HCT116 (cell line): ENCODE measurements around the gene SLC6A18. TPM values are rescaled to one million over a fixed set of nuclear protein-coding genes. Genes with fewer than 3 reads are reported as not detected.

Experiments used
- ATAC-seq: fragments of 200-7000 bp; cut with Tn5 transposase; 2 replicates; pipeline ENCODE4 v1.9.1; 2020; ENCODE audit warnings: mild to moderate bottlenecking, moderate library complexity
- BruUV-seq: library from RNA; stranded (reverse); fragments of 400-500 nt; replicated peaks from 2 replicates; lab custom pipeline; 2021; lab: Mats Ljungman, UMichigan
- CTCF ChIA-PET: fragments of 300-600 bp; sonication (Branson Sonifier 250); formaldehyde crosslinking; loops from one replicate; lab custom pipeline; 2021; ENCODE audit warnings: antibody characterized with exemption; lab: Charles Lee
- POLR2A ChIA-PET: fragments of 300-600, 350-600 bp; sonication (Branson Sonifier 250); formaldehyde crosslinking; loops from one replicate; lab custom pipeline; 2021; ENCODE audit warnings: antibody characterized with exemption; lab: Charles Lee
- RAD21 ChIA-PET, 2 experiments: fragments of 300-600 bp; sonication (Branson Sonifier 250); formaldehyde crosslinking; loops; one replicate each; lab custom pipeline; 2023; ENCODE audit warnings: low total read pairs in 2 of 2; ENCODE audit not compliant: uncharacterized antibody in 2 of 2, unreplicated experiment in 2 of 2, low non-redundant PET in 1 of 2; lab: Charles Lee
- DNase-seq: peaks from one replicate; pipeline ENCODE4 v3.0.0-alpha.2; 2010; ENCODE audit warnings: low read depth, low spot score
- H2AFZ ChIP-seq: fragments of 200-600 bp; shearing (Covaris generic), sonication (generic); 2 replicates; pipeline ENCODE4 v1.6.1; 2017; ENCODE audit warnings: low read depth, mixed run types, mixed read lengths, antibody characterized with exemption, low read length; ENCODE audit not compliant: poor library complexity, severe bottlenecking
- H3K27ac ChIP-seq: 2 replicates; pipeline ENCODE4 v1.5.1; 2012; ENCODE audit warnings: low read depth, low read length
- H3K27me3 ChIP-seq: fragments of 200-600 bp; sonication (generic); 2 replicates; pipeline ENCODE4 v1.6.1; 2016; ENCODE audit warnings: mixed run types, low read length, mixed read lengths; ENCODE audit not compliant: insufficient read depth
- H3K36me3 ChIP-seq, 2 experiments: fragments of 200-500 bp in 1 of 2; fragments of 200-600 bp in 1 of 2; sonication (Bioruptor generic) in 1 of 2; sonication (generic) in 1 of 2; 2 replicates each; pipeline versions ENCODE4 v1.5.1 to v1.6.1; 2014 to 2016; ENCODE audit warnings: low read length in 2 of 2, inconsistent platforms in 1 of 2, mixed read lengths in 1 of 2, mixed run types in 1 of 2; ENCODE audit not compliant: insufficient read depth in 2 of 2, control insufficient read depth in 1 of 2
- H3K4me1 ChIP-seq, 2 experiments: fragments of 200-600 bp in 1 of 2; sonication (generic) in 1 of 2; 2 replicates each; pipeline versions ENCODE4 v1.5.1 to v1.6.1; 2012 to 2017; ENCODE audit warnings: low read length in 2 of 2, inconsistent platforms in 1 of 2, mild to moderate bottlenecking in 1 of 2, mixed read lengths in 1 of 2, mixed run types in 1 of 2, moderate library complexity in 1 of 2; ENCODE audit not compliant: insufficient read depth in 2 of 2, control insufficient read depth in 1 of 2
- H3K4me2 ChIP-seq: fragments of 200-600 bp; sonication (generic); 2 replicates; pipeline ENCODE4 v1.6.1; 2017; ENCODE audit warnings: mixed run types, low read length, mixed read lengths
- H3K4me3 ChIP-seq, 2 experiments: fragments of 200-600 bp in 1 of 2; sonication (generic) in 1 of 2; replicated peaks in 1 of 2; 2 replicates each; pipeline ENCODE4 v1.5.1; 2011 to 2016; ENCODE audit warnings: low read length in 2 of 2, control low read depth in 1 of 2, low read depth in 1 of 2, mild to moderate bottlenecking in 1 of 2, mixed read lengths in 1 of 2, mixed run types in 1 of 2
- H3K79me2 ChIP-seq: fragments of 200-600 bp; sonication (generic); 2 replicates; pipeline ENCODE4 v1.6.1; 2017; ENCODE audit warnings: mild to moderate bottlenecking, mixed run types, low read length, moderate library complexity, mixed read lengths; ENCODE audit not compliant: insufficient read depth
- H3K9ac ChIP-seq: fragments of 200-600 bp; sonication (generic); 2 replicates; pipeline ENCODE4 v1.6.1; 2016; ENCODE audit warnings: low read length, mixed read lengths
- H3K9me2 ChIP-seq: fragments of 200-600 bp; sonication (generic), shearing (Covaris generic); 2 replicates; pipeline ENCODE4 v1.6.1; 2017; ENCODE audit warnings: mixed run types, mild to moderate bottlenecking, moderate library complexity; ENCODE audit not compliant: insufficient read depth
- H3K9me3 ChIP-seq, 2 experiments: fragments of 200-500 bp in 1 of 2; fragments of 200-600 bp in 1 of 2; sonication (Bioruptor generic) in 1 of 2; sonication (generic) in 1 of 2; 2 replicates each; pipeline ENCODE4 v1.6.1; 2014 to 2017; ENCODE audit warnings: low read length in 2 of 2, mixed read lengths in 2 of 2, inconsistent platforms in 1 of 2, low read depth in 1 of 2, mild to moderate bottlenecking in 1 of 2, mixed run types in 1 of 2, moderate library complexity in 1 of 2; ENCODE audit not compliant: control insufficient read depth in 1 of 2, insufficient read depth in 1 of 2
- H4K20me1 ChIP-seq: fragments of 200-600 bp; sonication (generic), shearing (Covaris generic); 2 replicates; pipeline ENCODE4 v1.6.1; 2017; ENCODE audit warnings: mixed run types, mild to moderate bottlenecking, moderate library complexity; ENCODE audit not compliant: insufficient read depth
- CBX3 ChIP-seq: IDR thresholded peaks from 2 replicates; pipeline ENCODE4 v1.6.1; 2012; ENCODE audit warnings: low read depth
- CEBPB ChIP-seq: IDR thresholded peaks from 2 replicates; pipeline ENCODE4 v1.6.1; 2012; ENCODE audit warnings: low read depth
- EZH2 ChIP-seq: fragments of 200-600 bp; sonication (generic); IDR thresholded peaks from 2 replicates; pipeline ENCODE4 v1.6.1; 2017; ENCODE audit warnings: antibody characterized with exemption, mixed run types
- EZH2phosphoT487 ChIP-seq: fragments of 200-600 bp; IDR thresholded peaks from 2 replicates; pipeline ENCODE4 v1.6.1; 2018; ENCODE audit warnings: antibody characterized with exemption, borderline replicate concordance
- JUND ChIP-seq: IDR thresholded peaks from 2 replicates; pipeline ENCODE4 v1.6.1; 2012
- POLR2A ChIP-seq: IDR thresholded peaks from 2 replicates; pipeline ENCODE4 v1.7.0; 2011; ENCODE audit warnings: borderline replicate concordance; ENCODE audit not compliant: insufficient read depth, insufficient read length; ENCODE audit errors: extremely low read depth
- POLR2AphosphoS5 ChIP-seq: IDR thresholded peaks from 2 replicates; pipeline ENCODE4 v1.6.1; 2011; ENCODE audit warnings: mild to moderate bottlenecking, low read depth, low read length, moderate library complexity
- SP1 ChIP-seq: IDR thresholded peaks from 2 replicates; pipeline ENCODE4 v1.6.1; 2012; ENCODE audit warnings: low read depth
- SRF ChIP-seq: IDR thresholded peaks from 2 replicates; pipeline ENCODE4 v1.6.1; 2012; ENCODE audit warnings: low read depth
- TCF7L2 ChIP-seq: IDR thresholded peaks from 2 replicates; pipeline ENCODE4 v1.7.0; 2011; ENCODE audit warnings: borderline replicate concordance, inconsistent platforms; ENCODE audit not compliant: insufficient read depth, insufficient read length; ENCODE audit errors: extremely low read depth
- intact Hi-C: fragments of 100-400 bp; cut with micrococcal nuclease; formaldehyde crosslinking; loops from 2 replicates; pipeline ENCODE4 v1.10.0; 2022
- total RNA-seq: library from RNA; stranded (reverse); gene quantifications from one replicate; pipeline ENCODE4 v1.2.1, GENCODE V29; 2021; ENCODE audit not compliant: unreplicated experiment
- TF ChIP-seq, protein P1 (sequence below), 3 experiments: fragments of 200-600 bp in 1 of 3; sonication (generic) in 1 of 3; IDR thresholded peaks in 2 of 3; conservative IDR thresholded peaks in 1 of 3; 2 replicates each; pipeline ENCODE4 v1.5.1; 2012 to 2017; ENCODE audit warnings: low read depth in 2 of 3, low read length in 2 of 3, antibody characterized with exemption in 1 of 3, borderline replicate concordance in 1 of 3, control low read depth in 1 of 3, mild to moderate bottlenecking in 1 of 3, mixed read lengths in 1 of 3, mixed run types in 1 of 3, moderate library complexity in 1 of 3; ENCODE audit not compliant: insufficient read depth in 1 of 3
- TF ChIP-seq, protein P2 (sequence below): IDR thresholded peaks from 2 replicates; pipeline ENCODE4 v1.6.1; 2012; ENCODE audit warnings: low read depth
- TF ChIP-seq, protein P3 (sequence below): IDR thresholded peaks from 2 replicates; pipeline ENCODE4 v1.6.1; 2012

Gene SLC6A18
- total RNA-seq, 1 experiment from 2014 or later, result not detected

DNA sequence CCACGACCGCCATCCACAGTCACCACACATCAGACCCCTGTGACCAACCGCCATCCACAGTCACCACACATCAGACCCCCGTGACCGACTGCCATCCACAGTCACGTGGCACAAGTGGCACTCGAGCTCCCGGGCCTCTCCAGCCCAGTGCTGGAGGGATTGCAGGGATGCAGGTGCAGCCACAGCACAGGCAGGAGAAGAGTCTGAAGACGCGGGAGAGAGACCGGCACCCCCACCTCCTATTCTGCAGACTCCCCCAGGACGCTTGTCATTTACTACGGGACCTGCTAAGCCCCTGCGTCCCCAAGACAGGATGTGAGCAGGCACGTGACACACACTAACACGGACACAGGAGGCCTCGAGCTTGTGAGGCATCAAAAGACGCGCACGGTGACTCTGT lies 48.6 kb downstream of the SLC6A18 start:
- peaks cover 0 to 5% of the 10 kb centered on the region in 2 experiments; a peak in 1 of 4 replicates for H3K36me3 ChIP-seq
- CTCF ChIA-PET, result no interaction called here
- H3K9ac ChIP-seq, result no peak overlapping the region
- DNase-seq (no peak), ATAC-seq (no peak)
- BruUV-seq, result no TSS peak
- H2AFZ ChIP-seq, result no peak overlapping the region
- RAD21 ChIA-PET, result no interaction called here
- POLR2A ChIA-PET, result no interaction called here
- no peaks in the 10 kb centered on the region for H3K27me3 ChIP-seq
- H3K9me3 ChIP-seq, result no peaks in the 10 kb centered on the region
- no peak overlapping the region for H3K4me2 ChIP-seq
- no peaks in the 10 kb centered on the region for H4K20me1 ChIP-seq
- H3K27ac ChIP-seq, result no peak overlapping the region
- H3K79me2 ChIP-seq, result no peaks in the 10 kb centered on the region
- no peak overlapping the region for H3K4me3 ChIP-seq
- H3K4me1 ChIP-seq, result no peaks in the 10 kb centered on the region
- H3K9me2 ChIP-seq, result no peaks in the 10 kb centered on the region
- intact Hi-C loops, result no loop called here
- TF ChIP-seq SRF (no peak), EZH2 (no peak), TCF7L2 (no peak), POLR2AphosphoS5 (no peak), JUND (no peak), EZH2phosphoT487 (no peak), CEBPB (no peak), SP1 (no peak), POLR2A (no peak), CBX3 (no peak)
- TF ChIP-seq, protein P1, sequence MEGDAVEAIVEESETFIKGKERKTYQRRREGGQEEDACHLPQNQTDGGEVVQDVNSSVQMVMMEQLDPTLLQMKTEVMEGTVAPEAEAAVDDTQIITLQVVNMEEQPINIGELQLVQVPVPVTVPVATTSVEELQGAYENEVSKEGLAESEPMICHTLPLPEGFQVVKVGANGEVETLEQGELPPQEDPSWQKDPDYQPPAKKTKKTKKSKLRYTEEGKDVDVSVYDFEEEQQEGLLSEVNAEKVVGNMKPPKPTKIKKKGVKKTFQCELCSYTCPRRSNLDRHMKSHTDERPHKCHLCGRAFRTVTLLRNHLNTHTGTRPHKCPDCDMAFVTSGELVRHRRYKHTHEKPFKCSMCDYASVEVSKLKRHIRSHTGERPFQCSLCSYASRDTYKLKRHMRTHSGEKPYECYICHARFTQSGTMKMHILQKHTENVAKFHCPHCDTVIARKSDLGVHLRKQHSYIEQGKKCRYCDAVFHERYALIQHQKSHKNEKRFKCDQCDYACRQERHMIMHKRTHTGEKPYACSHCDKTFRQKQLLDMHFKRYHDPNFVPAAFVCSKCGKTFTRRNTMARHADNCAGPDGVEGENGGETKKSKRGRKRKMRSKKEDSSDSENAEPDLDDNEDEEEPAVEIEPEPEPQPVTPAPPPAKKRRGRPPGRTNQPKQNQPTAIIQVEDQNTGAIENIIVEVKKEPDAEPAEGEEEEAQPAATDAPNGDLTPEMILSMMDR (IDR thresholded peaks at IDR 0.05 in 2 of 3, conservative IDR thresholded peaks at IDR 0.05 in 1 of 3; ENCODE audit: borderline replicate concordance in 1 of 3, insufficient read depth in 1 of 3, low read depth in 2 of 3, low read length in 2 of 3), result no peak
- TF ChIP-seq, protein P2, sequence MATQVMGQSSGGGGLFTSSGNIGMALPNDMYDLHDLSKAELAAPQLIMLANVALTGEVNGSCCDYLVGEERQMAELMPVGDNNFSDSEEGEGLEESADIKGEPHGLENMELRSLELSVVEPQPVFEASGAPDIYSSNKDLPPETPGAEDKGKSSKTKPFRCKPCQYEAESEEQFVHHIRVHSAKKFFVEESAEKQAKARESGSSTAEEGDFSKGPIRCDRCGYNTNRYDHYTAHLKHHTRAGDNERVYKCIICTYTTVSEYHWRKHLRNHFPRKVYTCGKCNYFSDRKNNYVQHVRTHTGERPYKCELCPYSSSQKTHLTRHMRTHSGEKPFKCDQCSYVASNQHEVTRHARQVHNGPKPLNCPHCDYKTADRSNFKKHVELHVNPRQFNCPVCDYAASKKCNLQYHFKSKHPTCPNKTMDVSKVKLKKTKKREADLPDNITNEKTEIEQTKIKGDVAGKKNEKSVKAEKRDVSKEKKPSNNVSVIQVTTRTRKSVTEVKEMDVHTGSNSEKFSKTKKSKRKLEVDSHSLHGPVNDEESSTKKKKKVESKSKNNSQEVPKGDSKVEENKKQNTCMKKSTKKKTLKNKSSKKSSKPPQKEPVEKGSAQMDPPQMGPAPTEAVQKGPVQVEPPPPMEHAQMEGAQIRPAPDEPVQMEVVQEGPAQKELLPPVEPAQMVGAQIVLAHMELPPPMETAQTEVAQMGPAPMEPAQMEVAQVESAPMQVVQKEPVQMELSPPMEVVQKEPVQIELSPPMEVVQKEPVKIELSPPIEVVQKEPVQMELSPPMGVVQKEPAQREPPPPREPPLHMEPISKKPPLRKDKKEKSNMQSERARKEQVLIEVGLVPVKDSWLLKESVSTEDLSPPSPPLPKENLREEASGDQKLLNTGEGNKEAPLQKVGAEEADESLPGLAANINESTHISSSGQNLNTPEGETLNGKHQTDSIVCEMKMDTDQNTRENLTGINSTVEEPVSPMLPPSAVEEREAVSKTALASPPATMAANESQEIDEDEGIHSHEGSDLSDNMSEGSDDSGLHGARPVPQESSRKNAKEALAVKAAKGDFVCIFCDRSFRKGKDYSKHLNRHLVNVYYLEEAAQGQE, result no peak
- TF ChIP-seq, protein P3, sequence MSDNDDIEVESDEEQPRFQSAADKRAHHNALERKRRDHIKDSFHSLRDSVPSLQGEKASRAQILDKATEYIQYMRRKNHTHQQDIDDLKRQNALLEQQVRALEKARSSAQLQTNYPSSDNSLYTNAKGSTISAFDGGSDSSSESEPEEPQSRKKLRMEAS, result no peak
- TF ChIP-seq, all 23 proteins: peak for 0
